NCI-H2107 treated with DMSO at 0.1 percent for 48 hours (cell line): Measurements from ENCODE around the gene PKD1.

Experiments used
- DNase-seq: peaks from one replicate; lab custom pipeline; 2025; ENCODE audit not compliant: unreplicated experiment; lab: John Stamatoyannopoulos, UW

Gene PKD1

GRCh38 chr16:2170587-2171435, 35.1 kb upstream of the PKD1 start:
- no peak for DNase-seq

DNA sequence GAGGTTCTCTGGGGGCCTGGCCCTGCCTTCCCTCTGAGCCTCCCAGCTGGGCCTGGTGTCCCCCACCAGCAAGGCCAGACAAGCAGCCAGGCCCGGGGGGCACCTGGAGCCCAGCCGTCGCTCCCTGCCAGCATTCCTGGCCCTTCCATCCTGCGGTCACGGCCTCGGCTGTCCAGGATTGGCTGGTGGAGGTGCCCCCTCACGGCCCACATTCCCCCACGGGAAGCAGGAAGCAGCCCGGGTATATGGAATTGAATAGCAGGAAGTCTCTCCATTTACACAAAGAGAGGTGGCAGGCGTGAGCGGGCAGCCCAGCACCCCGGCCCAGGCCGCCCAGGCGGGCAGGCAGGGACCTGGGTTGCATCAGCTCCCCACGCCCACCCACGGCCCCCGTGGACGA, 34.4 kb upstream of the PKD1 start:
- no peak for DNase-seq

DNA sequence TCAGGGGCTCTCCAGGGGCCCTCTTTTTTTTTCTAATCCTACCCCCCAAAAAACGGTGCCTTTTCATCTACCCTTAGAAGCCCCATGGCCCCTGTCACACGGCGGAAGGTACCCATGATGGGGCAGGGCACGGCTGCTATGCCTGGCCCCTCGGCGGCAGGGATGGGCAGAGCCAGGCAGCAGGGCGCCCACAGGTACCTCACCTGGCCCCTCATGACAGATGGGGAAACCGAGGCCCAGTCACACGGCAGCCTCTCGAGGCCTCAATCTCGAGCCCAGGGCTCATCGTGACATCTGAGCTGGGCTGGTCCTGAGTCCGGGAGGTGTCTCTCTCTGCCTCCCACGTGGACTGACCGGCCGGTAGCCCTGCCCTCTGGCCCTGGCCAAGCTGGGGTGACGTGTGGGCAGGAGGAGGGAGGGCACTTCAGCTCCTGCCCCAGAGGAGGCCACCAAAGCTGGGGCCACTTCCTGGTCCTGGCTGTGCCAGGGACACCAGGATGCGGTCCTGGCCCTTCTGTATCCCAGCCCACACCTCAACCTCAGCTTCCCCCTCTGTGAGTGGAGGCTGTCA, 31.5 kb upstream of the PKD1 start:
- DNase-seq: no peak

- DNase-seq: no peak
Measured at GRCh38 chr16:2166263-2167067, 30.8 kb upstream of the PKD1 start.

DNA sequence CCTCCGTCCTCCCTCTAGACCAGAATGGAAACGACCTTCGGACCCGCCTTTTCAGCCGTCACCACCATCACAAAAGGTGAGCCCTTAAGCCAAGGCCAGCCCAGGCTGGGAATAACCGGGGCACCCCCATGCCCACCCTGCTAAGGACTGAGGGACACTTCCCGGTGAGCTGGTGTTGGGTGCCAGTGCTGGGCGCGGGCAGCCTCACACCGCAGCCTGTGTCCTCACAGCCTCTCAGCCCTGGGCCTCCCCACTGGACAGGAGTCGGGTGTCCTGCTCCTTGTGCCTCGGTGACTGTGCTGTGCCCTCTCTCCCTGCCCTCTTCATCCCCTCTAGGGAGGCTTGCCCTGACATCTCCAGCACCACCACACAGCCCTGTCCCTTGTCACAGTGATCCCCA, 30.2 kb upstream of the PKD1 start:
- no peak for DNase-seq

DNA sequence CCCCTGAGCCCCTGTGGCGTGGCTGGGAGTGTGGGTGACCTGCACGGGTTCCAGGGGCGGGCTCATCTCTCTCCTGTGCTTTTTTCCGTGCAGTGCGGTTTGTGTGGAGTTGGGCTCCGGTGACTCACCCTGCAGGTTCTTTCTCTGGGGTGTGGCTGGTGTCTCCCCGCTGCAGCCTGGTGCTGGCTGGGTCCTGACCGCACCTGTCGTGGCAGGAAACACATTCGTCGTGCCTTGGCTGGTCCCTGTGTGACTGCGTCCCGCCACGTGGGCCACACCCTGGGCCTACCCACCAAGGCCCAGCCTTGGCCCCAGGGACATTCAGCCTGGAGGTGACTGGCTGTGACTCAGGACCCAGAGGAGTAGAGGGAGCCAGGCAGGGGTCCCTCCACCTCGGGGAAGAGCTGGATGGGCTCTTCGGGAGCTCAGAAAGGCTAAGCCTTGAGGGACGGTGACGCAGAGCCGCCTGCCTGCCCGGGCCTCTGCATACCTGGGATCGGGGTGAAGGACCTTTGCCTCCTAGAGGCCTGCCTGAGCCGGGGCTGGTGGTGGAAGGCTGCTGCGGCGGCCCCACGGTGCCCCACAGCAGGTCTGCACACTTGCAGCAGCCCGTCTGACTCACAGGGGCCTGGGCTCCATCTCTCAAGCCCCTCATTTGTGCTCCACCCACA, 27.6 kb upstream of the PKD1 start:
- no peak for DNase-seq

- no peak for DNase-seq
Measured at GRCh38 chr16:2162676-2163118, 27.0 kb upstream of the PKD1 start.

DNA sequence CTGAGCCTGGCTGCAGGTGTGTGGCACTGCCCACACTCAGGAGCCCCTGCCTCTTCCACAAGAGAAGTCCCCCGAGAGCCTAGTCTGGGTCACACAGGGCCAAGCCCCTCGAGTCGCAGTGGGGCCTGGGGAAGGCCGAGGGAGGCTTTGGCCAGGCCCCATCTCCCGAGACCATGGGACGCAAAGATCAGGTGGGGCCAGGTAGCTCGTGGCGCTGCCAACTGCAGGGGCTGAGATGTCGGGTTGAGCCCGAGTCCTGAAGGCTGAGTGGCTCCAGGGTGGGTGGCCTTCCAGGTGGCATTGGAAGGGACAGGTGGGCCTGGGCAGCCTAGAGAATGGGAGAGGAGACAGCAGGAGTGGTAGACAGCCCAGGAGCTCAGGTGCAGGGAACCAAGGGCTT, 26.2 kb upstream of the PKD1 start:
- no peak for DNase-seq

DNA sequence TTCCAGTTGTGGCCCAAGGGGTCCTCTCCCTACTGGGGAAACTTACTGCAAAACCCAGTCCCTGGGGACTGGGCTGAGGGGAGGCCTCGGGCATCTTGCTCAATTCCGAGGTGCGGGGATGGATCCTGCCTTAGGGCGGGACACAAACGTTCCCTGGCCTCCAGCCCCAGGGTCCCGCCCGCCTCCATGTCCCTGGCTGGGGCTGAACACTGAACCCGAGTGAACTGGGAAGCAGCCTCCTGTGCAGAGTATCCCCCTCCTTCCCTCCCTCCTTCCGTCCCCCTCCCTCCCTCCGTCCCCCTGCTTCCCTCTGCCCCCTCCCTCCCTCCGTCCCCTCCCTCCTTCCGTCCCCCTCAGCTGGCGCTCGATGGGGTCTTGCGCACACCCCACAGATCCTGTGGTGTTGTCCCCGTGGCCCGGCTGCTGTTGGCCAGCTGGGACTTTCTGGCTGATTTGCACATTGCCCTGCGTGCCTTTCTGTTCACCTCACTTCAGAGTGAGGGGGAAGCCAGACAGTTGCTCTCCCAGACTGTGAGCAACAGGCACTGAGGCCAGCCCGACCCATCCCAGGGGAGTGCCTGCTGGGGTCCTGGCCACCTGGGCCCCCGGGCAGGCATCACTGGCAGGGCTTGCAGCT, 25.3 kb upstream of the PKD1 start:
- DNase-seq: no peak

DNA sequence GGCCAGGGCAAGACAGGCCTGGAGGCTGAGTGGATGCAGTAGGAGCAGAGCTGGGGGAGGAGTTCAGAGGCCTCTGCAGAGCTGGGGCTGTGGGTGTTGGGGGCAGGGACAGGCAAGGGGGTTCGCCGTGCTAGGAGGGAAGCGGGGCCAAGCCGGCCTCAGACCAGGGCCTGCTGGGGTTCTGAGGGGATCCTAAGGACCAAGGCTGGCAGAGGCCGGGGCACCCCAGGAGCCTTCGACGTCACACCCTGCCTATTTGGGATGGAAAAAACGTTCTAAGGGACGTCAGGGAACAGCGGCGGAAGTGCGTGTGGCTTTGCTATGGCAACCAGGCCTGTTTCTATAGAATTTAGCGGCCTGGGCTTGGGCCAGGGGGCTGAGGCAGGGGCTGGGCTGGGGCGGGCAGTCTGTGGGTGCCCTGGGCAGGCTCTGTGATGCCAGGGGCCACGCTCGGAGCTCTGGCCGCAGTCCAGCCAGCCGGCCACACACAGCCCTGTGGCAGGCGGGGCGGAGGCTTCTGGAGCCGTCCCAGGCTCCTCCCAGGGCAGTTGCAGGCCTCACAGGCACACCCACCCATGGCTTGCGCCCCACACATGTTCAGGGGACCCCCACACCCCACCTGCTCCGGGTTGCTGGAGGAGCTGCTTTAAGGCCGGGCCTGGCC, 23.6 kb upstream of the PKD1 start:
- no peak for DNase-seq

GRCh38 chr16:2158262-2158638, 22.6 kb upstream of the PKD1 start:
- no peak for DNase-seq

DNA sequence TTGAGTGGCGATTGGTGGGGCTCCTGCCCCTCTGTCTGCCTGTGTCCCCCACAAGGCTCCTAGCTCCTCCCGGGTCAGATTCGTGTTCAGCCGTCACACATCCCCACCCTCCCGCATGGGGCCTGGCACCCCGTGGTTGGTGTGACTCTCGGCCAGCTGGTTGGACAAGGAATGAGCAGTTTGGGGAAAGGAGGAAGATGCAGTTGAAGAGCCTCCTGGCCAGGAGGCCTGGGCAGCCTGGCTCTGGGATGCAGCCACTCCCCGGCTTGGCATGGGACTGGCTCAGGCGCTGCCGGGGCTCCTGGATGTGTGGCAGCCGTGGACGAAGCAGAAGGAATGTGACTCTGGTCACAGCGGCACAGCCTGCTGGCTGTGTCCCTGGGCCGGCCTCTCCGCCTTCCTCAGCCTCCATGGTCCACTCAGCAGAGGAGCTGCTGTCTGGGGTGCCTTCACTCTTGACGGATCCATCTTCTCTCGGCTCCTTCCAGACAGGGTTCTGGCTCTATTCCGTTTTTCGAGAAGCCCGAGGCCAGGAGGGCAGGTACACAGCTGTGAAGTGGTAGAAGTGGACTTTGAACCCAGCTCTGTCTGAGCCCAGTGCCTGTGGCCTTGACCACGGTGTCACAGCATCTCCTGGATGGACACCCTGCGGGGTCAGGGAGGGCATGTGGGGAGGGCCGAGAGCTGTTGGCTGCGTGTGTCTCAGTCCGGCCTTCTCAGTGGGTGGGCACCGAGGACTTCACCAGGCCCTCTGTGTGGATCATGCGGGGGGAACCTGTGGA, 22.0 kb upstream of the PKD1 start:
- DNase-seq: no peak

DNA sequence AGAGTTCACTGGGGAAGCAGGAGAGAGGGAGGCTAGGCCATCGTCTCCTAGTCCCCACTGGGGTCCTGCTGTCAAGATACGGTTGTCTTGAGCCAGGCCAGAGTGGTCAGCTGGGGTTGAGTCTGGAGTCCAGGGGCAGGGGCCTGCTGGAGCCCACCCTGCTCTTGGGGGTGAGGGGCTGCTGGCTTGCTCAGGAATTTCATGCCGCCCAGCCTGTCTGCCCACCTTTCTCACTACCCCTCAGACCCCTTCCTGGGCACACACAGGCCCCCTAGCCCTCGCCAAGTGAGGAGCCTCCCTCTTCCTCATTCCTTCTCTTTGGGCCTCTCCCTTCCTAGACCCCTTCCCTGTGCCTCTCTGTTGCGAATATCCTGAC, 21.1 kb upstream of the PKD1 start:
- DNase-seq: no peak

DNA sequence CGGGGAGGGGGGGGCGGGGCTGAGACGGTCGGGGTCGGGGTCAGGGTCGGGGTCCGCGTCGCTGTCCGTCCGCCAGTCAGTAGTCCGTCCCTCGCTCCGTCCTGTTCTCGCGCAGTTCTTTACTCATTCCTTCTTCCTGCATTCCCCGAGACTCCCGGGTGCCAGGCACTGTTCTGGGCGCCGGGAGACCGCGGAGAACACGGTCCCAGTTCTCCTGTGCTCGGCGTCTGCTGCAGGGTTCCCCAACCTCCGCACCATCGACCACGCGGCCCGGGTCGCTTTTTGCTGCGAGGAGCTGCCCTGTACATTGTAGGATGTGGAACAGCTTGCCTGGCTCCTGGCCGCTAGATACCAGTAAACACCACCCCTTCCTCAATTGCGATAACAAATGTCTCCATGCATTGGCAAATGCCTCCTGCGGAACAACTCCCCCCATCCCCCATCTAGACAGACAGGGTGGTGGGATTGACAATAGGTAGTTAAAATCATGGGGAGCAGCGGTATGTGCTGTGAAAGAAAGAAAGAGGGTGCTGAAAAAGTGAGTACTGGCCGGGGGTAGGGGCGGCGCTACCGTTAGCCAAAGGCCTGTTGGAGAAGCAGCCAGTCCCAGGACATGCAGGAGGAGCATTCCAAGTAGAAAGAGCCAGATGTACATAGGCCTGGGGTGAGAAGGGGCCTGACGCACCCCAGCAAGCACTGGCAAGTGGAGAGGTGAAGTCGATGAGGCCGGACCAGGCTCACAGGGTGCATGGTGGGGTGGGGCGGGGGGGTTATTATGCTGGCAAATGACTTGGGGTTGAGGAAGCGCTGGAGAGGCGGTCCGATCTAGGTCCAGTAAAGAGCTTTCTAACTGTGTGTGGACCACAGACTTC, 20.5 kb upstream of the PKD1 start:
- no peak for DNase-seq

- peak; percentile 98 for DNase-seq
Measured at GRCh38 chr16:2155091-2155950, 19.6 kb upstream of the PKD1 start, which contains the start of gene TRAF7. TSS of gene TRAF7 (plus strand) at chr16:2155782. CDS start at chr16:2163921, 8,139 bp downstream.

- no peak for DNase-seq
Measured at GRCh38 chr16:2154533-2155090, 18.9 kb upstream of the PKD1 start.
